Fibroblast of mammary gland (primary cell): ENCODE data around the gene MTMR3.
A peak's percentile ranks its signal among the peaks of the same experiment; 100 is the strongest.

Experiments
- DNase-seq: peaks from one replicate; pipeline ENCODE4 v3.0.0-alpha.2; 2010; ENCODE audit warnings: low read depth
- H3K4me3 ChIP-seq: 2 replicates; pipeline ENCODE4 v1.5.1; 2011; ENCODE audit warnings: low read depth, mild to moderate bottlenecking, low read length, moderate library complexity; ENCODE audit not compliant: control insufficient read depth
- CTCF ChIP-seq: conservative IDR thresholded peaks from 2 replicates; pipeline ENCODE4 v1.5.1; 2011; ENCODE audit warnings: low read depth, low read length, inconsistent platforms; ENCODE audit not compliant: control insufficient read depth, insufficient read depth

Gene MTMR3

GRCh38 chr22:30073743-30074142 lies 190.8 kb downstream of the MTMR3 start:
- no peak for DNase-seq
- no peak overlapping the region for H3K4me3 ChIP-seq
- TF ChIP-seq CTCF, result no peak

- no peak for TF ChIP-seq CTCF
- no peak overlapping the region for H3K4me3 ChIP-seq
- no peak for DNase-seq
Observed at GRCh38 chr22:30074147-30074546, 191.2 kb downstream of the MTMR3 start.

GRCh38 chr22:30074994-30075393 lies 192.0 kb downstream of the MTMR3 start:
- no peak for DNase-seq
- no peak overlapping the region for H3K4me3 ChIP-seq
- TF ChIP-seq CTCF, result no peak

GRCh38 chr22:30077279-30077880 lies 194.4 kb downstream of the MTMR3 start:
- no peak for TF ChIP-seq CTCF
- H3K4me3 ChIP-seq, result no peak overlapping the region
- no peak for DNase-seq

- no peak for TF ChIP-seq CTCF
- H3K4me3 ChIP-seq, result no peak overlapping the region
- DNase-seq, result no peak
Observed at GRCh38 chr22:30078320-30079311, 195.6 kb downstream of the MTMR3 start.

GRCh38 chr22:30079952-30080533 lies 197.1 kb downstream of the MTMR3 start, which contains the start of gene HORMAD2:
Gene HORMAD2, plus strand, starts transcription at chr22:30080464. Its CDS starts 13,489 bp downstream, at chr22:30093953.
- TF ChIP-seq CTCF, result no peak
- H3K4me3 ChIP-seq, result no peak within 1 kb of the TSS
- DNase-seq, result peak; percentile 19
